ENCODE results near the gene PLCB4. TPM values are rescaled to one million over a fixed set of nuclear protein-coding genes. Genes with fewer than 3 reads are reported as not detected.

PLCB4 gene
- total RNA-seq, 1 donor from 2014 or later: 21.2 TPM

DNA sequence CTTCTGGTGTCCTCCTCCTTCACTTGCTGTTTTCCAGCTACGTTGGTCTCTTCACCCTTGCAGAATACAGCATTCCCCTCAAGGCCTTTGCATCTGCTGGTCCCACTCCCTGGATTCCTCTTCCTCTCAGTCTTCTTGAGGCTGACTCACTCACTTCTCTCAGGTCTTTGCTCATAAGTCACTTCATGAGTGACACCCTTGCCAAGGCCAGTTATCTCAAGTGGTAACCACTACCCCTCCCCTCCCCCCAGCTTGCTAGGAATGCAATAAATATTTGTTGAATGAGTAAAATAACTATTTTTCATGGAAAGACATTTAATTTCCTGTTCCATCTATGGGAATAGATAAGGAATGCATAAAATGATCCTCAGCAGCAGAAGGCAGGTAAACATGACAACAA, 131.7 kb downstream of the PLCB4 start:
- H3K27ac Mint-ChIP-seq: peak overlapping the region; percentile 36
- no peaks in the 10 kb centered on the region for H3K9me3 Mint-ChIP-seq
- H3K4me3 Mint-ChIP-seq: no peak overlapping the region

DNA sequence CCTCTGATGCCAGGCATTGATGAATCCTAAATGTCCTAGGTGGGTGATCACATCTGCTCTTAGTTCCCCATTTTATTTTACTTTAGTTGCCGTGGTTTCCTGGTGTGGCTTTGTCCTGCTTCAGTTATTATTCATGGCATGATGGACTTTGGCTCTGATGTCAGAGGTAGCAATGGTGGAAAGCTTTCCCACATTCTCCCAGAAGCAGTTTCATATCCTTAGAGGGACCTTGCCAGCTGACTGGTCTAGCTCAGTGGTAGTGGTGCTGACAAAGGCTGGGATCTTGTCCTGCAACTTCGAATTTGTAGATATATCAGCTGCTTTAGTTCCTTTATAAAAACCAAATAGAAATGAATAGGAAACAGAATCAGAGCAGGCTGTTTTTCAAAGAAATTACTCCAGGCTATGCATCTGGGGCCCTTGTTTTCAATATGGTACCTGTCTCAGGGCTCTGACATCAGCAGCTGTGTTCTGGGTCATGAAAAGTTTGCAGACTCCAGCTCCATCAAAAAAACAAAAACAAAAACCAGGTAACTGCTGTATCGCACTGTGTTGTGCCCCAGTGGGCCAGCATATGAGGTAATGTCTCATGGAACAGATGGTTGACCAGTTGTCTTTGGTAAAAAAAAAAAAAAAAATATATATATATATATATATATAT, 133.7 kb downstream of the PLCB4 start:
- Mint-ChIP-seq H3K36me3 (no peaks in the 10 kb centered on the region), H3K27me3 (no peaks in the 10 kb centered on the region), H3K27ac (no peak overlapping the region), H3K9me3 (no peaks in the 10 kb centered on the region), H3K4me1 (ENCODE audit: unreplicated experiment) (peaks cover 18% of the 10 kb centered on the region), H3K4me3 (no peak overlapping the region)
- TF ChIP-seq CTCF (conservative IDR thresholded peaks at IDR 0.05): no peak
- DNase-seq (ENCODE audit: extremely low spot score, unreplicated experiment): no peak

More for the DNA sequence above, 131.7 kb downstream of the PLCB4 start:
- H3K27me3 Mint-ChIP-seq: no peaks in the 10 kb centered on the region
- no peak for TF ChIP-seq CTCF (conservative IDR thresholded peaks at IDR 0.05)
- H3K36me3 Mint-ChIP-seq: no peaks in the 10 kb centered on the region
- peaks cover 19% of the 10 kb centered on the region for H3K4me1 Mint-ChIP-seq (ENCODE audit: unreplicated experiment)
- DNase-seq (ENCODE audit: extremely low spot score, unreplicated experiment): no peak

DNA sequence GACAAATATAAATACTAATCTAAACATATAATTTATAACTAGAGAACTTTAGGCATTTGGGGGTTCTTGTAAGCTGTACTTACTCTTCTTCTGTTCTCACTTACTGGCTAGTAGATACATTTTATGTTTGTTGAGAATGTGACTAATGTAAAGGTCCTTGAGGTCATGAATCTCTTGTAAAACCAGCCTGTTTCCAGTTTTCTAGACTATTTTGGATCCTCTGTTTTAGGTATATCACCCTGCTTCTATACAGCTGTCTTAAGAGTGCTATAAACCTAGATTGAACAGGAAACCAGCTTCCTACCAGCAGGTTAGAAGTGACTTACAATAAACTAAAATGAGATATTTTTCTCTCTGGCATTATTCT, 134.2 kb downstream of the PLCB4 start:
- TF ChIP-seq CTCF (conservative IDR thresholded peaks at IDR 0.05): no peak
- Mint-ChIP-seq H3K27me3 (no peaks in the 10 kb centered on the region), H3K4me3 (no peak overlapping the region), H3K36me3 (no peaks in the 10 kb centered on the region), H3K27ac (no peak overlapping the region), H3K9me3 (no peaks in the 10 kb centered on the region), H3K4me1 (ENCODE audit: unreplicated experiment) (peaks cover 18% of the 10 kb centered on the region)
- no peak for DNase-seq (ENCODE audit: extremely low spot score, unreplicated experiment)

DNA sequence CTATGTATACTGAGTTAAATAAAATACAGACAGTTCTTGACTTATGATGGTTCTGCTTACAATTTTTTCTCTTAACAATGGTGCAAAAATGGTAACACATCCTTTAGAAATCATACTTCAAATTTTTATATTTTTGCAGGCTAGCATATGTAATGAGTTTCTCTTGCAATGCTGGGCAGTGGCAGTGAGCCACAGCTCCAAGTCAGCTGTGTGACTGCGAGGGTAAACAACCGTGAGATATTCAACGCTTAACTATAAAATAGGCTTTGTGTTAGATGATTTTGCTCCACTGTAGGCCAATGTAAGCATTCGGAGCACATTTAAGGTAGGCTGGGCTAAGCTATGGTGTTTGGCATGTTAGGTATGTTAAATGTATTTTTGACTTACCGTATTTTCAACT, 136.1 kb downstream of the PLCB4 start:
- no peak for TF ChIP-seq CTCF (conservative IDR thresholded peaks at IDR 0.05)
- Mint-ChIP-seq H3K36me3 (no peaks in the 10 kb centered on the region), H3K4me3 (no peak overlapping the region), H3K4me1 (ENCODE audit: unreplicated experiment) (peaks cover 18% of the 10 kb centered on the region), H3K27me3 (no peaks in the 10 kb centered on the region), H3K27ac (no peak overlapping the region), H3K9me3 (no peaks in the 10 kb centered on the region)
- no peak for DNase-seq (ENCODE audit: extremely low spot score, unreplicated experiment)

DNA sequence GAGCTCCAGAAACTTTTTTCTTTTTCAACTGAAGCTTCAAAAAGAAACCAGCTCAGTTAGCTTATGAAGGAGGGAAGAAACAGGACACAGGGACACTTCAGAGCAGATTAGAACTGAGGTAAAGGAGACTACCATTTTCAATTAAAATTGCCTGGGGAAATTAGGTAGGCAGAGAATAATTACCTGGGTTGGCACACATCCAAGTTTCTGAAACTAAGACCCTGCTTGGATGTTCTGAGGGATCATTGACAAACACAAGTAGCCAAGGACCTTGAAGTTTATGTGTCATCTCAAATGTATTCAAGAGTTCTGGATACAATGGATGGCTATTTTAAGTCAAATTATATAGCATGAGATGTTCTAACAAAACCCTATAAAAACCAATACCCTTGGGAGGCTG, 137.6 kb downstream of the PLCB4 start:
- no peak for TF ChIP-seq CTCF (conservative IDR thresholded peaks at IDR 0.05)
- Mint-ChIP-seq H3K4me3 (no peak overlapping the region), H3K27ac (no peak overlapping the region), H3K36me3 (no peaks in the 10 kb centered on the region), H3K27me3 (no peaks in the 10 kb centered on the region), H3K4me1 (ENCODE audit: unreplicated experiment) (peaks cover 10% of the 10 kb centered on the region), H3K9me3 (no peaks in the 10 kb centered on the region)
- no peak for DNase-seq (ENCODE audit: extremely low spot score, unreplicated experiment)

DNA sequence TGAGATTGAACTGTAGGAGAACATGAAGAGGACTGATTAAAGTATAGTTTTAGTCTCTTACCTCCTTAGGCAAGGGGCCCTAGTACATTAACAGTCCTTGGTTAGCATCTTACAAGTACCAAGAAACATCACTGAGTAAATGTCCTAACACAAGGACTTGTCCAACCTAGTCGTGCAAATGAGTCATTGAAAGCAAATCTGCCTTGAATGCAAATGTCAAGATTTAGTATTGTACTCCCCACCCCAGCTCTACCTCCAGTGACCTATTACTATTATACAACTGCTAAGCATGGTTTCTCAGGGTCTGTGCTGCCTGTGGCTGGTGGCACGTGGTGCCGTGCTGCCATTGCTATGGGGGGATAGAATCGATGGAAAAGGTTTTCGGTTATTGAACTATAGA, 138.4 kb downstream of the PLCB4 start:
- H3K27me3 Mint-ChIP-seq: no peaks in the 10 kb centered on the region
- no peak overlapping the region for H3K27ac Mint-ChIP-seq
- TF ChIP-seq CTCF (conservative IDR thresholded peaks at IDR 0.05): no peak
- H3K9me3 Mint-ChIP-seq: no peaks in the 10 kb centered on the region
- peaks cover 10% of the 10 kb centered on the region for H3K4me1 Mint-ChIP-seq (ENCODE audit: unreplicated experiment)
- DNase-seq (ENCODE audit: extremely low spot score, unreplicated experiment): no peak
- H3K4me3 Mint-ChIP-seq: no peak overlapping the region
- H3K36me3 Mint-ChIP-seq: no peaks in the 10 kb centered on the region

All from type B pancreatic cell (in vitro differentiated cells).